ENCODE data around the gene ALS2. TPM values are rescaled to one million over a fixed set of nuclear protein-coding genes. Genes with fewer than 3 reads are reported as not detected.

ALS2 gene
- total RNA-seq, 1 experiment from 2014 or later = 18.4 TPM

- DNase-seq (ENCODE audit: low read depth, low spot score) = no peak
- in situ Hi-C loops (cut with HindIII; ENCODE audit: low pct_unique_long_range_greater_than_20kb, low sequenced_read_pairs) = no loop called here
Observed at GRCh38 chr2:201797175-201797840, 16.6 kb upstream of the ALS2 start.

- no peak for DNase-seq (ENCODE audit: low read depth, low spot score)
- in situ Hi-C loops (cut with HindIII; ENCODE audit: low pct_unique_long_range_greater_than_20kb, low sequenced_read_pairs) = no loop called here
Observed at GRCh38 chr2:201796478-201796865, 15.7 kb upstream of the ALS2 start.

- in situ Hi-C loops (cut with HindIII; ENCODE audit: low pct_unique_long_range_greater_than_20kb, low sequenced_read_pairs) = no loop called here
- peak; percentile 68 for DNase-seq (ENCODE audit: low read depth, low spot score)
Observed at GRCh38 chr2:201795607-201796477, 15.1 kb upstream of the ALS2 start.

GRCh38 chr2:201794294-201794693 is 13.6 kb upstream of the ALS2 start:
- in situ Hi-C loops (cut with HindIII; ENCODE audit: low pct_unique_long_range_greater_than_20kb, low sequenced_read_pairs) = no loop called here
- no peak for DNase-seq (ENCODE audit: low read depth, low spot score)

GRCh38 chr2:201793631-201794030 is 12.9 kb upstream of the ALS2 start:
- in situ Hi-C loops (cut with HindIII; ENCODE audit: low pct_unique_long_range_greater_than_20kb, low sequenced_read_pairs) = no loop called here
- DNase-seq (ENCODE audit: low read depth, low spot score) = no peak

GRCh38 chr2:201790989-201791388 is 10.3 kb upstream of the ALS2 start:
- in situ Hi-C loops (cut with HindIII; ENCODE audit: low pct_unique_long_range_greater_than_20kb, low sequenced_read_pairs) = no loop called here

GRCh38 chr2:201790291-201790690 is 9.6 kb upstream of the ALS2 start:
- in situ Hi-C loops (cut with HindIII; ENCODE audit: low pct_unique_long_range_greater_than_20kb, low sequenced_read_pairs) = no loop called here

More at GRCh38 chr2:201790989-201791388, 10.3 kb upstream of the ALS2 start:
- no peak for DNase-seq (ENCODE audit: low read depth, low spot score)

GRCh38 chr2:201789395-201789794 is 8.7 kb upstream of the ALS2 start:
- no peak for DNase-seq (ENCODE audit: low read depth, low spot score)
- in situ Hi-C loops (cut with HindIII; ENCODE audit: low pct_unique_long_range_greater_than_20kb, low sequenced_read_pairs) = no loop called here

More at GRCh38 chr2:201790291-201790690, 9.6 kb upstream of the ALS2 start:
- no peak for DNase-seq (ENCODE audit: low read depth, low spot score)

- DNase-seq (ENCODE audit: low read depth, low spot score) = no peak
- in situ Hi-C loops (cut with HindIII; ENCODE audit: low pct_unique_long_range_greater_than_20kb, low sequenced_read_pairs) = no loop called here
Observed at GRCh38 chr2:201788371-201788770, 7.6 kb upstream of the ALS2 start.

GRCh38 chr2:201786471-201786870 is 5.7 kb upstream of the ALS2 start:
- in situ Hi-C loops (cut with HindIII; ENCODE audit: low pct_unique_long_range_greater_than_20kb, low sequenced_read_pairs) = no loop called here
- no peak for DNase-seq (ENCODE audit: low read depth, low spot score)

- no peak for DNase-seq (ENCODE audit: low read depth, low spot score)
- in situ Hi-C loops (cut with HindIII; ENCODE audit: low pct_unique_long_range_greater_than_20kb, low sequenced_read_pairs) = no loop called here
Observed at GRCh38 chr2:201785135-201785534, 4.4 kb upstream of the ALS2 start.

- in situ Hi-C loops (cut with HindIII; ENCODE audit: low pct_unique_long_range_greater_than_20kb, low sequenced_read_pairs) = no loop called here
- no peak for DNase-seq (ENCODE audit: low read depth, low spot score)
Observed at GRCh38 chr2:201784563-201784962, 3.8 kb upstream of the ALS2 start.

GRCh38 chr2:201781557-201782051 is 871 bp upstream of the ALS2 start:
- in situ Hi-C loops (cut with HindIII; ENCODE audit: low pct_unique_long_range_greater_than_20kb, low sequenced_read_pairs) = no loop called here
- DNase-seq (ENCODE audit: low read depth, low spot score) = peak; percentile 16

- peak; percentile 12 for DNase-seq (ENCODE audit: low read depth, low spot score)
- in situ Hi-C loops (cut with HindIII; ENCODE audit: low pct_unique_long_range_greater_than_20kb, low sequenced_read_pairs) = no loop called here
Observed at GRCh38 chr2:201779901-201780673, 646 bp downstream of the ALS2 start.

GRCh38 chr2:201777869-201778268 is 2.9 kb downstream of the ALS2 start:
- no peak for DNase-seq (ENCODE audit: low read depth, low spot score)
- in situ Hi-C loops (cut with HindIII; ENCODE audit: low pct_unique_long_range_greater_than_20kb, low sequenced_read_pairs) = no loop called here

GRCh38 chr2:201777043-201777442 is 3.7 kb downstream of the ALS2 start:
- in situ Hi-C loops (cut with HindIII; ENCODE audit: low pct_unique_long_range_greater_than_20kb, low sequenced_read_pairs) = no loop called here
- DNase-seq (ENCODE audit: low read depth, low spot score) = no peak

GRCh38 chr2:201775326-201775725 is 5.4 kb downstream of the ALS2 start:
- in situ Hi-C loops (cut with HindIII; ENCODE audit: low pct_unique_long_range_greater_than_20kb, low sequenced_read_pairs) = no loop called here
- no peak for DNase-seq (ENCODE audit: low read depth, low spot score)

GRCh38 chr2:201774546-201774945 is 6.2 kb downstream of the ALS2 start:
- DNase-seq (ENCODE audit: low read depth, low spot score) = no peak
- in situ Hi-C loops (cut with HindIII; ENCODE audit: low pct_unique_long_range_greater_than_20kb, low sequenced_read_pairs) = no loop called here

Data from SK-MEL-5 (cell line).